Ovary (tissue), 9 donors: ENCODE results near the gene APOL5. TPM values are rescaled to one million over a fixed set of nuclear protein-coding genes. Genes with fewer than 3 reads are reported as not detected.

ENCODE experiments used
- DNase-seq, 5 donors: peaks; one replicate each; pipeline ENCODE4 v3.0.0-alpha.2; 2019 to 2020
- H3K27ac ChIP-seq, 2 donors: fragments of 200-600 bp; one replicate each; pipeline versions ENCODE4 v1.5.1 to v1.8.0; 2019 to 2022
- H3K27me3 ChIP-seq: fragments of 200-600 bp; one replicate; pipeline ENCODE4 v1.8.0; 2022
- H3K36me3 ChIP-seq: fragments of 200-600 bp; sonication (generic); one replicate; pipeline ENCODE4 v1.5.1; 2019
- H3K4me1 ChIP-seq: one replicate; pipeline ENCODE4 v1.8.1; 2013; ENCODE audit warnings: mild to moderate bottlenecking, moderate library complexity; ENCODE audit not compliant: insufficient read depth
- H3K4me3 ChIP-seq: fragments of 200-600 bp; sonication (generic); one replicate; pipeline ENCODE4 v1.5.1; 2017
- H3K9me3 ChIP-seq, 2 donors: fragments of 200-600 bp in 1 of 2; sonication (generic) in 1 of 2; one replicate each; pipeline versions ENCODE4 v1.5.1 to v1.8.1; 2013 to 2019; ENCODE audit warnings: mild to moderate bottlenecking in 1 of 2, moderate library complexity in 1 of 2
- EP300 ChIP-seq: sonication (generic); formaldehyde crosslinking; IDR thresholded peaks from one replicate; pipeline ENCODE4 v1.6.1; 2017; ENCODE audit warnings: antibody characterized with exemption
- POLR2A ChIP-seq: fragments of 450-650 bp; IDR thresholded peaks from one replicate; pipeline ENCODE4 v1.6.1; 2017; ENCODE audit warnings: antibody characterized with exemption, mild to moderate bottlenecking, moderate library complexity
- WGBS, 3 donors: extraction: QIAGEN DNeasy Blood & Tissue Kit in 1 of 3; methylation state at CpG; one replicate each; pipeline versions ENCODE4 v1.1.5 to v1.1.7; 2013 to 2017; 5-methylcytosine and 5-hydroxymethylcytosine counted together
- intact Hi-C, 4 donors: fragments of 100-400 bp; cut with DNase I; formaldehyde crosslinking; loops; one replicate each; pipeline versions ENCODE4 v1.11.0 to v1.15.1; 2022 to 2023
- polyA plus RNA-seq, 2 donors: library from polyadenylated mRNA; stranded (reverse); fragments of 200-250 nt in 1 of 2; fragments of 350-450 nt in 1 of 2; fragmentation: Illumina TruSeq in 1 of 2; extraction: RNeasy Lipid Tissue Mini Kit (QIAGEN cat#74804) in 1 of 2; gene quantifications; one replicate each; pipeline ENCODE4 v1.2.3, GENCODE V29; 2013 to 2014
- total RNA-seq, 7 donors: library from RNA; depleted of rRNA in 2 of 7; stranded (reverse); fragments of >200 nt in 2 of 7; fragmentation: NEBNext Ultra II Directional in 3 of 7; extraction: Animal tissue kit (Norgen Biotek cat#: 25700) in 3 of 7; gene quantifications; one replicate each; pipeline versions ENCODE4 v1.1.0 to v1.2.4, GENCODE V29; 2016 to 2023
- TF ChIP-seq, protein P1 (sequence below), 3 donors: fragments of 450-650 bp in 2 of 3; fragments of 200-600 bp in 1 of 3; IDR thresholded peaks; one replicate each; pipeline versions ENCODE4 v1.5.1 to v1.8.0; 2016 to 2022; ENCODE audit warnings: antibody characterized with exemption in 3 of 3, mild to moderate bottlenecking in 1 of 3
- donor health status: DM: no; HTN: no; CAD: no; lungs with moderate emphysema.
- donor health status: DM: no; HTN: no; CAD: no.
- donor health status: Bipolar disorder and iron deficiency.
- donor health status: DM: yes; HTN: yes; CAD: no.
- donor health status: DM: no; HTN: no; CAD: no.
- donor health status: DM: yes; HTN: yes; CAD: no.

The APOL5 gene
- total and polyA plus RNA-seq, 9 donors: not detected

DNA sequence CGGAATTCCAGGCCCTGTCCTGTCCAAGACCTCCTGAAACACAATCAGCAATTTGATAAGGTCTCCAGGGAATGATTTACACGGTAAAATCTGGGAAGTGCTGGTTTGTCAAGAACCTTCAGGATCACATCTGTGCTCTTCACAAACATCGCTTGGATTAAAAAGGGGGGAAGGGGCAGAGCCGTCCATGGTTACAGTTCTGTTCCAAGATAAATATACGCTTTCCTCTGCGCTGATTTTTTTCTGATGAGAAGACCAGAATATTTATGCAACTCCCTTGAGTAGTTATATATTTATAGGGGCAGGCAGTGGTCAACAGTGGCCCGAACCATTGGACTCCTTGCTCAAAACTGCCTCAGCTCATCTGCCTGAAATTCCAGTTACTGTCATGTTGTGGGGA lies 9.2 kb upstream of the APOL5 start:
- no peaks in the 10 kb centered on the region for H3K4me1 ChIP-seq
- TF ChIP-seq, protein P1, sequence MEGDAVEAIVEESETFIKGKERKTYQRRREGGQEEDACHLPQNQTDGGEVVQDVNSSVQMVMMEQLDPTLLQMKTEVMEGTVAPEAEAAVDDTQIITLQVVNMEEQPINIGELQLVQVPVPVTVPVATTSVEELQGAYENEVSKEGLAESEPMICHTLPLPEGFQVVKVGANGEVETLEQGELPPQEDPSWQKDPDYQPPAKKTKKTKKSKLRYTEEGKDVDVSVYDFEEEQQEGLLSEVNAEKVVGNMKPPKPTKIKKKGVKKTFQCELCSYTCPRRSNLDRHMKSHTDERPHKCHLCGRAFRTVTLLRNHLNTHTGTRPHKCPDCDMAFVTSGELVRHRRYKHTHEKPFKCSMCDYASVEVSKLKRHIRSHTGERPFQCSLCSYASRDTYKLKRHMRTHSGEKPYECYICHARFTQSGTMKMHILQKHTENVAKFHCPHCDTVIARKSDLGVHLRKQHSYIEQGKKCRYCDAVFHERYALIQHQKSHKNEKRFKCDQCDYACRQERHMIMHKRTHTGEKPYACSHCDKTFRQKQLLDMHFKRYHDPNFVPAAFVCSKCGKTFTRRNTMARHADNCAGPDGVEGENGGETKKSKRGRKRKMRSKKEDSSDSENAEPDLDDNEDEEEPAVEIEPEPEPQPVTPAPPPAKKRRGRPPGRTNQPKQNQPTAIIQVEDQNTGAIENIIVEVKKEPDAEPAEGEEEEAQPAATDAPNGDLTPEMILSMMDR (IDR thresholded peaks at IDR 0.05): no peak
- TF ChIP-seq POLR2A (no peak), EP300 (no peak)
- WGBS, 3 donors: 46 to 51% (median 49%) methylated on average over 7 of the region's 7 CpGs
- no peak overlapping the region for H3K27ac ChIP-seq
- no peaks in the 10 kb centered on the region for H3K27me3 ChIP-seq
- H3K9me3 ChIP-seq: no peaks in the 10 kb centered on the region
- DNase-seq: no peak
- intact Hi-C loops: no loop called here
- H3K4me3 ChIP-seq: no peak overlapping the region
- no peaks in the 10 kb centered on the region for H3K36me3 ChIP-seq

DNA sequence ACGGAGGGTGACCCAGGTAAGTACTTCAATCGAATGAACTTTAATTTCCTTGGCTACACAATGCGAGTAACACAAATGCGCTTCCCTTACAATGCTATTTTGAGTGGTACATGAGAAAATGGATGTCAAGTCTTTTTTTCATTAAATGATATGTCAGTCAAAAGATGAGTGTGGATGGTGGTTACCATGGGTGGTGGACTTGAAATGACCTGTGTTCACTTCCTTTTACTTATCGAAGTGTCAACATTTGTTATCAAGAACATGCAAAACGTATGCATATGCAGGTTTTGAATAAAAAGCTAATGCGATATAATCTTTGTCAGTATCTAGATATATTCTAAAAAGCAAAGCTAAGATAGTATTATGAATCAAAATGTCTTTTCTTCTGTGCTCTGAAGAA lies 8.8 kb upstream of the APOL5 start:
- Histone ChIP-seq H3K27me3 (no peaks in the 10 kb centered on the region), H3K9me3 (no peaks in the 10 kb centered on the region), H3K4me3 (no peak overlapping the region), H3K27ac (no peak overlapping the region), H3K4me1 (no peaks in the 10 kb centered on the region), H3K36me3 (no peaks in the 10 kb centered on the region)
- intact Hi-C loops: no loop called here
- WGBS, 3 donors: 85 to 86% (median 85%) methylated on average over 7 of the region's 7 CpGs
- DNase-seq: no peak
- TF ChIP-seq, protein P1 (IDR thresholded peaks at IDR 0.05): no peak
- TF ChIP-seq EP300 (no peak), POLR2A (no peak)

DNA sequence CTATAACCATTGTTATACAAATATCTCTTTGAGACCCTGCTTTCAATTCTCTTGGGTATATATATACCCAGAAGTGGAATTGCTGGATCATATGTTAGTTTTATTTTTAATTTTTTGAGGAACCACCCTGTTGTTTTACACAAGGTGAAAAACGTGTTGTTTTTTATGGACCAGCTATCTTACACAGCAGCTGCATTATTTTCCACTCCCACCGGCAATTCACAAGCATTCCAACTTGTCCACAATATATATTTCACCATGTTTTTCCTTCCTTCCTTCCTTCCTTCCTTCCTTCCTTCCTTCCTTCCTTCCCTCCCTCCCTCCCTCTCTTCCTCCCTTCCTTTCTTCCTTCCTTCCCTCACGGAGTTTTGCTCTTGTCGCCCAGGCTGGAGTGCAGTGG lies 6.3 kb upstream of the APOL5 start:
- TF ChIP-seq, protein P1 (IDR thresholded peaks at IDR 0.05): no peak
- no peak for TF ChIP-seq EP300
- TF ChIP-seq POLR2A: no peak
- H3K27me3 ChIP-seq: no peaks in the 10 kb centered on the region
- H3K4me3 ChIP-seq: no peak overlapping the region
- H3K36me3 ChIP-seq: no peaks in the 10 kb centered on the region
- intact Hi-C loops: no loop called here
- 52 to 60% (median 57%) methylated on average over 4 of the region's 4 CpGs for WGBS, 3 donors
- H3K9me3 ChIP-seq: no peaks in the 10 kb centered on the region
- no peak overlapping the region for H3K27ac ChIP-seq
- H3K4me1 ChIP-seq: no peaks in the 10 kb centered on the region
- no peak for DNase-seq

DNA sequence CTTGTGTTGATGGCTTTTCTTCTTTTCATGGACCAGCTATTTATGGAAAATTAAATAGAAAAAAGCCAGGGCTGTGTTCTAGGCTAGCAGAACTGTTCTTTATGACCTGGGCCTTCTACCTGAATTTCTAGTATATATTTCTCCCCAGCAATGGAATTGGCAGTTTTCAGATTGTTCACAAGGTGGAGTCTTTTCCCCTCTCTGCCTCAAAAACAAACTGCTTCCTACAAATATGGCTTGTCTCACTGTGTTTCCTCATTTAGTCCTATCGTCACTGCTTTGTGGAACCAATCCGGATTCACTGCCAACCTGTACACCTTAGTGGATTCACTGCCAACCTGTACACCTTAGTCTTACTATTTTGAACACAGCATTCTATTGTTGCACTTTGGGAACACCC lies 5.0 kb upstream of the APOL5 start:
- Histone ChIP-seq H3K36me3 (no peaks in the 10 kb centered on the region), H3K4me3 (no peak overlapping the region), H3K4me1 (no peaks in the 10 kb centered on the region), H3K27me3 (no peaks in the 10 kb centered on the region), H3K27ac (no peak overlapping the region), H3K9me3 (no peaks in the 10 kb centered on the region)
- no peak for DNase-seq
- 87 to 93% (median 92%) methylated on average over 2 of the region's 2 CpGs for WGBS, 3 donors
- intact Hi-C loops: no loop called here
- TF ChIP-seq POLR2A (no peak), EP300 (no peak)
- TF ChIP-seq, protein P1 (IDR thresholded peaks at IDR 0.05): no peak
